ENCODE data around the gene CIAO3. TPM values are rescaled to one million over a fixed set of nuclear protein-coding genes. Genes with fewer than 3 reads are reported as not detected.
A peak's percentile ranks its signal among the peaks of the same experiment; 100 is the strongest.

CIAO3 gene
- total RNA-seq, 1 experiment from 2014 or later, result 21.9 TPM

DNA sequence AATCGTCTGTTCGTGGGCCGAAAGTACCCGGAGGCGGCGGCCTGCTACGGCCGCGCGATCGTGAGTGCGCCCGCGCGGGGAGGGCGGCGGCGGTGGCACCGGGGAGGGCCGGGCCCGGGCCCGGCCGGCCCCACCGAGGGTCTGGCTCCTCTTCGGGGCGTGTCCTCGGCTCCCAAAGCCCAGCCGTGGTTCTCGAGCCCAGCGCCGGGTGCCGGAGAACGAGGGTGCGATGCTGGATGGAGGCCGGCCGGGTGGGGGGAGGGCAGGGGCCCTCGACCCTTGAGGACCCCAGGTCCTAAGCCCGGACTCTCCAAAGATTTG, 60.2 kb downstream of the CIAO3 start:
- H3K27me3 Mint-ChIP-seq (ENCODE audit: low read depth), result no peaks in the 10 kb centered on the region; the same call in 1 of the 2 replicates
- Histone ChIP-seq H3K27me3 (ENCODE audit: insufficient read depth, low read length) (no peaks in the 10 kb centered on the region), H2AK5ac (ENCODE audit: insufficient read length, low read length) (no peak overlapping the region), H3K4ac (ENCODE audit: low read depth, low read length) (no peak overlapping the region), H2BK5ac (ENCODE audit: insufficient read length, low read length) (no peak overlapping the region), H3K18ac (ENCODE audit: insufficient read length, low read depth, low read length) (no peak overlapping the region), H3K9ac (ENCODE audit: extremely low read depth, insufficient read length, low read length) (peak overlapping the region; percentile 14), H2BK15ac (ENCODE audit: low read depth, low read length) (no peak overlapping the region), H2BK120ac (ENCODE audit: low read depth, low read length, poor library complexity, severe bottlenecking) (no peak overlapping the region), H2BK12ac (ENCODE audit: insufficient read length, low read depth, low read length) (no peak overlapping the region), H3K4me1 (ENCODE audit: insufficient read depth, low read length) (no peaks in the 10 kb centered on the region), H4K20me1 (ENCODE audit: control insufficient read depth, insufficient read depth, insufficient read length) (no peaks in the 10 kb centered on the region), H3T11ph (ENCODE audit: low read length) (no peak overlapping the region), H3K79me1 (ENCODE audit: insufficient read depth, low read depth, low read length, poor library complexity, severe bottlenecking) (no peaks in the 10 kb centered on the region), H2AFZ (ENCODE audit: low read length) (no peak overlapping the region), H3K27ac (ENCODE audit: insufficient read length, low read depth, low read length) (no peak overlapping the region), H3K79me2 (ENCODE audit: insufficient read depth, low read length) (peaks cover 2% of the 10 kb centered on the region; the same call in 1 of the 2 replicates), H3K9me3 (ENCODE audit: control insufficient read depth, low read depth, low read length) (no peaks in the 10 kb centered on the region), H4K5ac (ENCODE audit: insufficient read length, low read depth, low read length) (no peak overlapping the region), H3K23ac (ENCODE audit: insufficient read length, low read depth, low read length) (no peak overlapping the region), H4K91ac (ENCODE audit: insufficient read length, low read depth, low read length) (no peak overlapping the region), H3K23me2 (ENCODE audit: insufficient read length, low read depth, low read length, poor library complexity, severe bottlenecking) (peaks cover 11% of the 10 kb centered on the region), H4K8ac (replicated peaks; ENCODE audit: insufficient read length, low read depth, low read length) (no peak overlapping the region), H3K56ac (ENCODE audit: insufficient read length, low read depth, low read length) (no peak overlapping the region), H3K14ac (ENCODE audit: insufficient read depth, low read length) (no peak overlapping the region), H2BK20ac (ENCODE audit: low read depth, low read length, poor library complexity, severe bottlenecking) (no peak overlapping the region), H3K4me2 (ENCODE audit: insufficient read depth, insufficient read length, low read length) (peak overlapping the region; percentile 71)
- H3K9me3 Mint-ChIP-seq, result no peaks in the 10 kb centered on the region
- TF ChIP-seq, protein P1, sequence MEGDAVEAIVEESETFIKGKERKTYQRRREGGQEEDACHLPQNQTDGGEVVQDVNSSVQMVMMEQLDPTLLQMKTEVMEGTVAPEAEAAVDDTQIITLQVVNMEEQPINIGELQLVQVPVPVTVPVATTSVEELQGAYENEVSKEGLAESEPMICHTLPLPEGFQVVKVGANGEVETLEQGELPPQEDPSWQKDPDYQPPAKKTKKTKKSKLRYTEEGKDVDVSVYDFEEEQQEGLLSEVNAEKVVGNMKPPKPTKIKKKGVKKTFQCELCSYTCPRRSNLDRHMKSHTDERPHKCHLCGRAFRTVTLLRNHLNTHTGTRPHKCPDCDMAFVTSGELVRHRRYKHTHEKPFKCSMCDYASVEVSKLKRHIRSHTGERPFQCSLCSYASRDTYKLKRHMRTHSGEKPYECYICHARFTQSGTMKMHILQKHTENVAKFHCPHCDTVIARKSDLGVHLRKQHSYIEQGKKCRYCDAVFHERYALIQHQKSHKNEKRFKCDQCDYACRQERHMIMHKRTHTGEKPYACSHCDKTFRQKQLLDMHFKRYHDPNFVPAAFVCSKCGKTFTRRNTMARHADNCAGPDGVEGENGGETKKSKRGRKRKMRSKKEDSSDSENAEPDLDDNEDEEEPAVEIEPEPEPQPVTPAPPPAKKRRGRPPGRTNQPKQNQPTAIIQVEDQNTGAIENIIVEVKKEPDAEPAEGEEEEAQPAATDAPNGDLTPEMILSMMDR (conservative IDR thresholded peaks at IDR 0.05), result no peak
- peaks cover 14 to 28% (median 26%) of the 10 kb centered on the region in 3 experiments; a peak in 6 of 7 replicates for H3K36me3 Mint-ChIP-seq (ENCODE audit: insufficient read depth in 1 of 3, low read depth in 3 of 3)
- H3K4me1 Mint-ChIP-seq, result peaks cover 17 to 35% of the 10 kb centered on the region in 2 experiments
- H3K27ac Mint-ChIP-seq, result no peak overlapping the region
- WGBS (ENCODE audit: extremely low coverage, insufficient read length, low lambda C conversion rate), result no CpG with 5 or more reads among the region's 38 CpGs
- no peak for DNase-seq
- H3K4me3 Mint-ChIP-seq, result peak overlapping the region; percentile 81 to 86

Data from H9 (cell line).